Uterus (tissue), 2 donors: ENCODE measurements around the gene RPS25.

Experiments used
- POLR2A ChIP-seq, 2 donors: fragments of 450-650 bp; IDR thresholded peaks; one replicate each; pipeline ENCODE4 v1.6.1; 2016; ENCODE audit warnings: antibody characterized with exemption in 2 of 2, mild to moderate bottlenecking in 1 of 2, moderate library complexity in 1 of 2
- TF ChIP-seq, protein P1 (sequence below), 4 experiments: fragments of 200-600 bp in 2 of 4; fragments of 450-650 bp in 2 of 4; sonication (generic) in 2 of 4; IDR thresholded peaks; one replicate each; pipeline ENCODE4 v1.5.1; 2016 to 2019; ENCODE audit warnings: antibody characterized with exemption in 4 of 4, mild to moderate bottlenecking in 2 of 4, moderate library complexity in 1 of 4

DNA sequence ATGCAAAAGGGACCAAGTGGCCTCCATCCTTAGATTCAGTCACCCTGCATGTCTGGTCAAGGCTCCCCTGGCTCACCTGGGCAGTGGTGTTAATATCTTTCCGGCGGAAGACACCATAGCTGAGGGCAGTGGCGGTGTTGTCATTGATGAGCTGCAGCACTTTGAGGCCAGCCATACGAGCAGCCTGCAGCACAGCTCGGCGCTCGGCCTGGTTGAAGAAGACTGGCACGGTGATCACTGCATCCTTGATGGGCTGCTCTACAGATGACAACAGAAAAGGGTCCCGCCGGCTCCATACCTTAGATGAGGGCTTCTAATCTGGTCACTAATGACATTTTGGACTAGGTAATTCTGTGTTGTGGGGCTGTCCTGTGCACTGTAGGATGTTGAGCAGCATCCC lies 36.3 kb upstream of the RPS25 start:
- TF ChIP-seq, protein P1, sequence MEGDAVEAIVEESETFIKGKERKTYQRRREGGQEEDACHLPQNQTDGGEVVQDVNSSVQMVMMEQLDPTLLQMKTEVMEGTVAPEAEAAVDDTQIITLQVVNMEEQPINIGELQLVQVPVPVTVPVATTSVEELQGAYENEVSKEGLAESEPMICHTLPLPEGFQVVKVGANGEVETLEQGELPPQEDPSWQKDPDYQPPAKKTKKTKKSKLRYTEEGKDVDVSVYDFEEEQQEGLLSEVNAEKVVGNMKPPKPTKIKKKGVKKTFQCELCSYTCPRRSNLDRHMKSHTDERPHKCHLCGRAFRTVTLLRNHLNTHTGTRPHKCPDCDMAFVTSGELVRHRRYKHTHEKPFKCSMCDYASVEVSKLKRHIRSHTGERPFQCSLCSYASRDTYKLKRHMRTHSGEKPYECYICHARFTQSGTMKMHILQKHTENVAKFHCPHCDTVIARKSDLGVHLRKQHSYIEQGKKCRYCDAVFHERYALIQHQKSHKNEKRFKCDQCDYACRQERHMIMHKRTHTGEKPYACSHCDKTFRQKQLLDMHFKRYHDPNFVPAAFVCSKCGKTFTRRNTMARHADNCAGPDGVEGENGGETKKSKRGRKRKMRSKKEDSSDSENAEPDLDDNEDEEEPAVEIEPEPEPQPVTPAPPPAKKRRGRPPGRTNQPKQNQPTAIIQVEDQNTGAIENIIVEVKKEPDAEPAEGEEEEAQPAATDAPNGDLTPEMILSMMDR (IDR thresholded peaks at IDR 0.05): no peak
- no peak for TF ChIP-seq POLR2A (IDR thresholded peaks at IDR 0.05)
